HG03175 (cell line): ENCODE measurements around the gene STAT4.

Experiments
- ATAC-seq: cut with Tn5 transposase; IDR thresholded peaks from one replicate; pipeline ENCODE4 v1.9.1; 2021; ENCODE audit warnings: mild to moderate bottlenecking, moderate library complexity; ENCODE audit not compliant: unreplicated experiment

STAT4 gene

DNA sequence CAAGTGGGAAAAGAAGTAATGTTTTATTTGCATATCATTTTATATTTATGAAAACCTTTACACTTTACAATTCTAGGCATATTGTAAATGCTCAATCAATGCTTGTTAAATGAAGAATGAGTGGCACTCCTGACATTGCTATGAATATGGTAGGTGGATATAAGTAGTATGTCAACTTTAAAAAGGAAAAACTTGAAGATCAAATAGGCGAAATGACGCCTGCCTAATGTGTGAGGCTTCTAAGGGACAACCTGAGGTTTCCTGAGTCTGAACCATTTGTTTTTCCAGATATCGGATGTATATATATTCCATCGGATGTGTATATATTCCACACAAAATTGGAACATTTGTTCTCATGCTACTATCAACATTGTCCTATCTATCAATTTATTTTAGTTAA, 1.4 kb downstream of the STAT4 start:
- no peak for ATAC-seq

DNA sequence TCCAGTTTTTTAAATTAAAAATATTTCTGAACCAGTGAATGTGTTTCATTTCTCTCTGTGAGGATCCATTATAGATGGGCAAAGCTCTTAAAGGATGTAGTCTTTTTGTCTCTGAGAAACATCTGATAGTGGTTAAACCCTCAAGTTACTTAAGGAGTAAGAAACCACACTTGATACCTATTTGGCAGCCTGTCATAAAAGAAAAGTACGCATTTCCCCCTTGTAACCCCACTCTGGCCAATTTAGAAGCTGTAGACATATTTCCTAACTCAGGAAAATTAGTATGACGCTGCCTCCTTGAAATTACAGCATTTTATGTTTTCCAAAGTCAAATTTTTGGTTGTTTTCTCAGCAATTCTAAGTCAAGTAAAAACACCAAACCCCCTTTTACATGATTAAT, 2.0 kb downstream of the STAT4 start:
- no peak for ATAC-seq

DNA sequence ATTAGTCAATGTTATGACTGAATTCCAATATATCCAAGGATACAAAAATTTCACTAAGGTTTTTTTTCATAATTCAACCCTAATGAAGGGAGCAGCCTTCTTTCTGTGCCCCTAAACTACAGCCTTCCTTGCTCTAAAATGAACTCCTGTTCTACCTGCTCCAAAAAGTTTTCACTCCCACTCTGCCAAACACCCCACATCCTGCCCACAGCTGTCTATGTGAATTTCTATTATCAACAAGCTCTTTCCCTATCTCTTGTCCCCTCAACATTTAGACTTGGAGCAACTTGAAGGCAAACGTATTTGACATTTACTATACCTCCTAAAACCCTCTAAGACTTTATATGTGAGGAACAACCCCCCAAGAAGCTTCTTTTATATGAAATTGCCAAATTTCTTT, 2.5 kb downstream of the STAT4 start:
- ATAC-seq, result no peak

DNA sequence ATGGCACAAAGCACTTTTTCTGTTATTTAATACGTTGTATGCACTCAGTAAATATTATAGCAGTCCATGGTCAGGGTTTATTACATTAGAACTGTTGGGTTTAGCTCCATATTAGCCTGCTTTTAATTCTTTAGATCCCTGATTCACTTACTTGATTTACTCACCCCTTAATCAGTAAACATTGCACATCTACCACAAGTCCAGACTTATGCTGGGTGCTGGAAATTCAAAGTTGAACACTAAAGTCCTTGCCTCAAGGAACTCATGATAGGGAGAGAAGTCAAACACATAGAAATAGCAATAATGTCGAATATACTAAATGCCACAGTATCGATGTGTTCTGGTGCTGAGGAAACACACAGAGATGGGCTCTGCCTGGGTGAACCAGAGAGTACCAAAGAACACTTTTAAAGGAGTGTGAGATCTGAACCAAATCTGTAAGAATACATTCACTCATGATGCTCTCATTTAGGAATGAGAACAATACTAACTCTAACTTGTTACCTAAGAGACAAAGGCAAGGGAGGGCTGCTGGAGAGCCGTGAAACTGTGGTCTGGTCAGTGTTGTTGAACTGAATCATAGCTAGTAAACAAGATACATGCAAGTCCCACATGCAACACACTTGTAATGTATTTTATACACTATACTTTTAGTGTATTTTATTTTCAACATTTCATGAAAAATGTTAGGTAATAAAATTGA, 4.9 kb downstream of the STAT4 start:
- ATAC-seq, result no peak

DNA sequence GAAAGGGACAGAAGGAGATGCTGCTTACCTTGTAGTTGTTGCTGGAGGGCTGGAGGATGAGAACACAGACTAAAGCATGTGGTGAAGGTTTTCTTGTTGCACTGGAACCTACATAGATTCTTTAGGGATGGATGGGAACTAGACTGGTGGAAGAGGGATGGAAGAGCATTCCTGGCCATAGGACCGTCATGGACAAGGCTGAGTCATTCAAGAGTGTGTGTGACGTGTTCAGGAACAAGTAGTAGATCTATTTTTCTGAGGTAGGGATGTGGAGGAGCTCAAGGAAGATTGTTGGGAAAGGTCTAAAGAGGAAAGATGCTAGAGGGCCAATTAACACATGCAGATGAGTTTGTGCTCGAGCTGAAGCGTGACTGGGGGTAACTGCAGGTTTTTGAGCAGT, 6.6 kb downstream of the STAT4 start:
- no peak for ATAC-seq

DNA sequence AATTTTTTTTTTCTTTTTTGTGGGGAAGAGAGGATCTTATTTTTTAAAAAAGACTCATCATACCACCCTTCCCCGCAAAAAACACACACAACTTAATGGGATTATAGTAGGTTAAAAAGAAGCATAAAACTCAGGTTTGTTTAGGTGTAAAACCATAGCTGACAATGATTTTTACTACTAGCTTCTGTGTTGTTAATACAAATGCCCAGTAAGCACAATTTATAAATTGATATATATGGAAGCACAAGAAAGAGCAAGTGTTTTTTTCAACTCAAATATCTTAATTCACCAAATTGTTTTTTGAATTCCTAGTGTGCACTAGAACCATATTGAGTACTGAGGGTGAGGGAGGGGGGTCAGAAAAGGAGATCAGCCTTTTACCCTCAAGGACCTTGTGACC, 7.0 kb downstream of the STAT4 start:
- no peak for ATAC-seq

DNA sequence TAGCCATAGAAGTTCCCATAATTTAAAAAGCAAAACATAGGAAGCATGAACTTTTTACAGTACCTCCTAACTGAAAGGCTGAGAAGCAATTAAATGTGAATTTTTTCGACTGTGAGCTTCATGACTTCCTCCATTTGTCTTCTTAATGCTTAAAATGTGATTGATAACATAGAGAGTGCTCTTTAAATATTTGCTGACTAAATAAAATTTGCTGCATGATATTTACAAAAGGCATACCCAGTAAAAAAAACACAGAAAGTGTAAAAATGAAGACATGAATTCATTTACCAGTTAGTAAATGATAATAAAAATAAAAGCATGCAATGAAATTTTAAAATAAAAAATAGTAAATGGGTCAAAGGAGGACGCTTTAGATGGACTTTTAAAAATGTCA, 21.9 kb downstream of the STAT4 start:
- ATAC-seq, result no peak

DNA sequence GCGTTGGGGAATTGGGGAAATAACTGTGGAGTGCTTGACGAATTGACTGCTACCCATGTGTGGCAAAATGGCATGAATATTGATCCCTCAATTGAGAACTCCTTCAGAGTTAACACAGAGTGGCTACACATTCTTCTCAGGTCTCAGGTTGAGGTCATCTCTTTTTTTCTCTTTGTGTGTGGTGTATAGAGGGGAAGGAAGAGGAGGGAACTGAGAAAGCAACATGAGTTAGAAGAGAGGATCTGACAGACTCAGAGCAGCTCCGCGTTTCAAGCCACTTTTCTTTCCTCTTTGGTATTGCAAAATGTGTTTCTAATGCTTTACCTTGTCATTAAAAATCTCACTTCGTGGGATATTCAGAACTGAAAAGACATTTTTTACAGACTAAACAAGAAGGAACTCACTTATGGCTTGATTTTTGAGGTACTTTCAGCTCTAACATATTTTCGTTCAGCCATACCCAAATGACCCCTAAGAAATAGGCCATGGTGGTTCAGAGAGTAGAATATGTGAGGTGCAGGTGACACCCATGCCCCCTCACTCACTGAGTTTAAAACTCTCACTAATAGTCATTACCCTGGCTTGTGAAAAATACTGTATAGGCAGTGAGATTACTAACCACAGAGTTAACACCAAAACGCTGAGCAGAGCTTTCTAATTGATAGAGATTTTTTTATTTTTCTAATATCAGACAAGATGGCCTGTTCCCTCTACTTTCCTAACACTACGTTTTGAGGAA, 22.5 kb downstream of the STAT4 start:
- peak; percentile 68 for ATAC-seq

DNA sequence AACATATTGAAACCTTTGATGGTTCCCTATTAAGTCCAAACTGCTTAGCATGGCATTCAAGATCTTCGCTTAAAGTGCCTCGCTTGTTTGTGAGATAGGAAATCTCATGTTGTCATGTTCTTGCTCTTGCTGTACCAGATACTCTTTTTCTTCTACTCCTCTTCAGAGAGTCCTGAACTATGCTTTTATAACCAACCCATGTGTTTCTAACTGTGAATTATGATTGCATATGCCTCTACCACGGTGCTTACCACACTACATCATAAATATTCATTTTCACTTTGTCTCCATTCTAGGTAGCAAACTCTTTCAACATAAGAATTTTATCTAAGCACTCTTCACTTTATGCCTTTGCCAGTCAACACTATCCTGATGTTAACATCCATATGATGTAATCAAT, 23.6 kb downstream of the STAT4 start:
- ATAC-seq, result no peak

DNA sequence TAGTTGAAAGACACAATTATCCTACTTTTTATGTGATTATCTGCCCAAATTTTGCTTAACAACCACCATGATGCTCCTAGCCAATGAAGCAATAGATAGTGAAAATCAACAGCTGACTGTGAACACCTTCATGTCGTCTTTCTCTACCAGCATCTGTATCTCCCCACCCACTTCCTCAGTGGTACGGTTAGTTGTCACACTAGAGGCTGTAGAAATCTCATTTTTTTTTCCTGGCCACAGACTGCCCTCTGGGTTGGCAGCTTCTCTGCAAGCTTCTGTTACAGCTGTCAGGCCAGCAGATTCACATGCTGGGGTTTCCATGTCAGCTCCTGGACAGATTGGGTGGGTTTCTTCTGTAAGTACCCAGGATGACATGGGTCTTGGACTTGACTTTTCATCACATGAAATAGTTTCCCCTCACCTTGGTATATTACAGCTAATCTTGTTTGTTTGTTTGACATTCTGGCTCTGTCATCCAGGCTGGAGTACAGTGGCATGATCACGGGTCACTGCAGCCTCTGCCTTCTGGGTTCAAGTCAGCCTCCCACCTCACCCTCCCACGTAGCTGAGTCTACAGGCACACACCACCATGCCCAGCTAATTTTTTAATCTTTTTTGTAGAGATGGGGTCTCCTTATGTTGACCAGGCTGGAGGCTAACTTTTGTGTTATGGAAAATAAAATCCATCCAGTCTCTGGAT, 24.3 kb downstream of the STAT4 start:
- ATAC-seq, result no peak

DNA sequence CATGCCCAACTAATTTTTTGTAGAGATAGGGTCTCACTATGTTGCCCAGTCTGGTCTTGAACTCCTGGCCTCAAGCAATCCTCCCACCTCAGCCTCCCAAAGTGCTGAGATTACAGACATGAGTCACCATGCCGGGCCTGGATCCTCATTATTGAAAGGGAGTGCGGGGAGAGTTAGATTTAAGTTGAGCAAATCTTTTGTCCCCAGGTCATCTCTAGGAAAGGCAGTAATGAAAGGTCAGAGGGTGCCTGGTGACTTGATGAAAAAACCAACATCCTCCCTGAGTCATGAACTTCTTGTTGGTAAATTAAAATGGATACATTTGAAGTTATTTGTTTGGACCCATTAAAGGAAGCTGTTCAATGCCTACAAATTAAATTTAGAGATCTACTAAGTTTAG, 25.1 kb downstream of the STAT4 start:
- ATAC-seq, result no peak

DNA sequence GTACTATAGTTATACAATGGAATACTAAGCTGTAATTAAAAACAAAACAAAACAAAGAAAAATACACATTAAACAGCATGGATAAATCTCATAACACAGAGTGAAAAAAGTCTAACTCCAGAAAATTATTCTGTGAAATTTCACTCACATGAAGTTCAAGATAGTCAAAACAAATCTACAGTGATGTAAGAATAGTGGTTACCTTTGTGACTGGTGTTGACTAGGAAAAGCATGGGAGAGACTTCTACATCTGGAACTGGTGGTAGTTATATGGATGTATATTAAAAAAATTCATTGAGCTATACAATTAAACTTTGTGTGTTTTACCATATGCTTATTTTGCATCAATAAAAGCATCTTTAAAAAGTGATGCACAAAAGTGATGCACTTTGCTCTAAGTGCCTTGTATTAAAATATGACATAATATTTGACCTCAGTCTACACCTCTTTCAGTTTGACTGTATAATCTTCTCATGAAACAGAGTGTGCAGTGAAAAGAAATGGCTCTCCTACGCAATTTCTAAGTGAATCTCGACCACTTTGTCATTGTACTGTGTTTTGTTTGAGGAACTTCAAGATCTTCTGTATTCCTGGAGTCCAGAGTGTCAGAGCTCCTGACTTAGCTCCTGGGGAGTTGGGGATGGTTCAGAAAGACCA, 28.0 kb downstream of the STAT4 start:
- ATAC-seq, result no peak

DNA sequence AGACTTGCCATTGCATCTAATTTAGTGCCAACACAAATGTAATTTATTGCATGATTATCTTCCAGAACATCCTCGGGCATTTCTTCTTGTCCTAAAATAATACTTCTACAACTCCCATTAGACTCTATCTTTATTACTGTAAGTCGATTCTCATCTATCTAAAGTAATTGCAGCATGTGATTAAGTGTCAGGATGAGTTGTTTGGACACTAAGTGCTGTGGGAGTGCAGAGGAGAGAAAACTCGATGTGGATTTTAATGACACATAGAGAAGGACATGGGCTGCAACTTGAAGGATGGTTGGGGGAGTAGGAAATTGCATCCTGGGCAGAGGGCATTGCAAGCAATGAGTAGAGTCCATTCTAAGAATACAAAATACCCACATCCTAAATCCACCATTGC, 33.5 kb downstream of the STAT4 start:
- no peak for ATAC-seq

DNA sequence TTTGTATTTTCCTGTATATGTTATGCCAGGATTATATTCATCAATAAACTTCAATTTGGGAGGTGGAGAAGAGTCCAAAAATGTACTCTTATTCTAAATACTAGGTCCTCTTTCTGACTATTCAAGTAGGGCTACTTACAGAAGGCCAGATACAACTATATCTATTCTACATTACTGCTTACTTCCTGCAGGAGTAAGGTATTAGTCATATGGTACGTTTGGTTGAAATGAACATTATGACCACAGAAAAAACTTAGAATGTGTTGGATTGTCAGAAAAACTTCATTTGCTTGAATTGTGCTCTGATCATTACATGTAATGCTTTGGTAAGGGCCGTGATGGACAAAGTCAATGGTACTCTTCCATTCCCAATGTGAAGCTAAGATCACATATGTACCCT, 35.0 kb downstream of the STAT4 start:
- ATAC-seq, result peak; percentile 45

DNA sequence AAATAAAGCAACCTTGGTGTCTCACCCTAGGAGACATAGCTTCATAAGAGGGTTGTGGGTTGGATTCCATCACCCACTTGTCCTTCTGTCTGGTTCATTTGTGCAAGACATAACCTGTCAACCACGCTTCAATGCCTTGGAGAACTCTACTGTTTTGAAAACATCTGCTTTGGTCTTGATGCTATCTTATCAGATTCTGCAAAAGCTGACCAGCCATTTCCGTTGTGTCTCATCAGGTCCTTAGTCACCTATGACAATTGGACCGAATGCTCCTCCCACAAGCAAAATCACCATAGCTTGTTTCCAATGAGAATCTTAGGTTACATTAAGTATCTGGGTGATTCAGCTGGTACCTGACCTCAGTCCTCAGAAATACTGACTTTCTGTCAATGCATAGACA, 35.4 kb downstream of the STAT4 start:
- ATAC-seq, result peak; percentile 62

DNA sequence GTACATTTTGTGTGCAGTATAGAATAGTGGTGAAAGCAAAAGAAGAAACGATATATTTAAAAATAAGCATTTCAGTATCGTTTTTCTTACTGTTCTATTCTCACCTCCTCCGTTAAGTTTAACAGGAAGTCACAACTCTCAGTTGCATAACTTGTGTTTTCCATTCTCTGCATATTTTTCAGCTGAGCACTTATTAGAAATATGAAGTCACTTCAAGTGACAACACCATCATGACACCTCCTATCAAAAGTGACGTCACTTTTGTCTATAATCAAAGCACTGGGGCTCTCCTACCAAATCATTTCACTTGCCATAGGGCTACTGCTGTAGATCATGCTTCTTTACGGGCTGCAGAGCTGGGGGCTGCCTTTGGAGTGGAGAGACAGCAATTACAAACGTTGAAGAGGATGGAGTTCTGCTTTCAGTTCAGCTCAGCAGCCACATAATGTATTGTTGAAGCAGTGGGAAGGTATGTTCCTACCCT, 36.3 kb downstream of the STAT4 start:
- peak; percentile 79 for ATAC-seq

DNA sequence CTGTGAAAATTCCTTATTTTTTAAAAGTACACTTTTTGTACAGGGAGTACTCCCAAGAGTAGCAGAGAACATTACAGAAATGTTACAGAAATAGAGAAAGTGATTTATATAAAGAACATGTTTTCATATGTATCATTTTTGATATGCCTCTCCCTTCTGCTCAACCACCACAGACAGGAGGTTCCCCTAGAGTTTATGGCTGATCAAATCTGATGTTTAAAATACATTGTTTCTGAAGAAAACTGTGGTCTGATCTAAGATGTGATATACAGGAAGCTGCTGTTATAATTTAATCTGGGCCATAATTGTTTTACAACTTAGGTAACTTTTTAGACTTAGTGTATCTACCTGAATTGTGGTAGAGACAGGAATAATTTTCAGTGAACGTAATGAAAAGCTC, 37.0 kb downstream of the STAT4 start:
- ATAC-seq, result no peak

DNA sequence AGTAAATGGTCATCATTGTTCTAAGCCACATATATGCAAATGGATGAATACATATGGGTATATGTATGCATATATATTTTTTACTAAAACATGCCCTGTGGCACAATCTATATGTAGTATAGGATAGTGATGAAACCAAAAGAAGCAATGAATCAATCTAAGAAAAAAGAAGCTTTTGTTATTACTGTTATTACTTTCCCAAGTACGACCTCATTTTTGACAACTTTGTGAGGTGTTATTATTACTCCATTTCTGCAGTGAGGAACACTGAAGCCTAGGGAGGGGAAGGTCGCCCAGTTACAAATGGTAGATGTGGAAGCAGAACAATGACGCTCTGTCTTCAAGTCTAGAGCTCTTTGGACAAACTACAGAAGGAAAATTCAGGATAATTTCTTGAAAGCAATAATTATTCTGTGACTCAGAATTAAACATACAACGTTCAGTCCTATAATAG, 38.3 kb downstream of the STAT4 start:
- no peak for ATAC-seq

DNA sequence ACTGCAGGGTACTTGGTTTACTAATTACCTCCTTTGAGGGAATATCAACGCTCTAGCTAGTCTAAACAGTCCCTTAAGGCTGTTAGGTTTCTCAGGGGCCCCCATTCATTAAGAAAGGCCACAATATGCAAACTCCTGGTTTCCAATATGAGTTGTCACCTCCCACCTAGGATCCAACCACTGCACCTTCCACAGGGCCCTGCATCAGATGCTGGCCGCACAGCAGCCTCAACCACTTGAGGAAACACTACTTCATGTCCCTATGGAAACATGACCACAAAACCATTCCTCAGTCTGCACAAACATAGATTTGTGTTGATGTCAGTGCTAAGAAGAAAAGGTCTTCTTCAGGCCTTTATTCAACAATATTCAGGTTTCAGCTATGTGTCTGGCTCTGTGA, 40.9 kb downstream of the STAT4 start:
- no peak for ATAC-seq

DNA sequence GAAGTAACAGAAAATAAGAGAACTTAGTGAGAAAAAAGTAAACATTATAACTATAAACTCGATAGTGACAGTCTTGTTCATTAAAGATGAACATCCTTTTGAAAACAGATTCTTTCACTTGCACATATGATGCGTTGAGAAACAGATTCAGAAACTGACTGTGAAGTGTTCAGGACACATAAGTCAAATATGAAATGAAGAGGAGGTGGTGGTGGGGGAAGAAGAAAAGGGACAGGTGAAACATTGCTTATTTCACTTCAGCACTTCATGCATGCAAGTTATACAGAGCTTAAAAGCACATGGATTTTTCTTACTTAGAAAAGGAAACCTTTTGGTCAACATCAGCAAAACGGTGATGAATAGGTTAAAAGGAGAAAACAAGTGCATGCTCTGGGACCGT, 42.5 kb downstream of the STAT4 start:
- ATAC-seq, result no peak

DNA sequence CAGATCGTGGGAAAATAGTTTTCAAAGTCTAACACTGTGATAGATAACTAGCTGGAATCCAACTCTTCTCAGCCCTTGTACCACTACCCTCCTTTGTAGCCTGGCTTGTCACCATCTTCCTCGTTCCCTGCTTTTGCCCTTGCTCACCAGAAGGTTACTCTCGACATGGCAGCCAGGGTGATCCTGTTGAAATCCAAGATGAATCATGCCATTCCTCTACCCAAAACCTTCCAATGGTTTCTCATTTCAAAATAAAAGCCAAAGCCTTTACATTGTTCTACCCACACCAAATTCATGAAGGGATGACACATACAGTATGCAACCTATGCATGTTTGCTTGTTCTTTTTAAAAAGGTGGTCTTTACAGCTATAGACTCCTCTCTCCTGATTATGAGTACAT, 45.7 kb downstream of the STAT4 start:
- ATAC-seq, result no peak
